Uterus (tissue), 2 donors: ENCODE data around the gene XXYLT1.

ENCODE experiments used
- POLR2A ChIP-seq, 2 donors: fragments of 450-650 bp; IDR thresholded peaks; one replicate each; pipeline ENCODE4 v1.6.1; 2016; ENCODE audit warnings: antibody characterized with exemption in 2 of 2, mild to moderate bottlenecking in 1 of 2, moderate library complexity in 1 of 2
- TF ChIP-seq, protein P1 (sequence below), 4 experiments: fragments of 200-600 bp in 2 of 4; fragments of 450-650 bp in 2 of 4; sonication (generic) in 2 of 4; IDR thresholded peaks; one replicate each; pipeline ENCODE4 v1.5.1; 2016 to 2019; ENCODE audit warnings: antibody characterized with exemption in 4 of 4, mild to moderate bottlenecking in 2 of 4, moderate library complexity in 1 of 4

DNA sequence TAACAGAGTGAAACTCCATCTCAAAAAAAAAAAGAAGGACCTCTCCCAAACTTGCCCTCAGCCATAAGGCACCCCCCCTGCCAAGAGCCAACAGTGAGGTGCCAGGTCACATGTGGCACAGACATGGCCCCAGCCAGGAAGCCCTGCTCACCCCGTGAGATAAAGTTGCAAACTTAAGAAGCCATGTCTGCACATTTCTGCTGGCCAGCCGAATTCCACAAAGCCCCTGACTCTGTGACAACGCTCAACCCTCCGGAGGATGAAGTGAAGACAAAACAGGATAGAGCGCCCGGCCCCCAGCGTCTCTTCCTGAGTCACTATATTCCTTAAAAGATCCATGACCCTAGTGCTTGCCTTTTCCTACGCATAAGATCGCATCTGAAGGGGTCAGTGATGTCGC lies 188.1 kb downstream of the XXYLT1 start:
- TF ChIP-seq, protein P1, sequence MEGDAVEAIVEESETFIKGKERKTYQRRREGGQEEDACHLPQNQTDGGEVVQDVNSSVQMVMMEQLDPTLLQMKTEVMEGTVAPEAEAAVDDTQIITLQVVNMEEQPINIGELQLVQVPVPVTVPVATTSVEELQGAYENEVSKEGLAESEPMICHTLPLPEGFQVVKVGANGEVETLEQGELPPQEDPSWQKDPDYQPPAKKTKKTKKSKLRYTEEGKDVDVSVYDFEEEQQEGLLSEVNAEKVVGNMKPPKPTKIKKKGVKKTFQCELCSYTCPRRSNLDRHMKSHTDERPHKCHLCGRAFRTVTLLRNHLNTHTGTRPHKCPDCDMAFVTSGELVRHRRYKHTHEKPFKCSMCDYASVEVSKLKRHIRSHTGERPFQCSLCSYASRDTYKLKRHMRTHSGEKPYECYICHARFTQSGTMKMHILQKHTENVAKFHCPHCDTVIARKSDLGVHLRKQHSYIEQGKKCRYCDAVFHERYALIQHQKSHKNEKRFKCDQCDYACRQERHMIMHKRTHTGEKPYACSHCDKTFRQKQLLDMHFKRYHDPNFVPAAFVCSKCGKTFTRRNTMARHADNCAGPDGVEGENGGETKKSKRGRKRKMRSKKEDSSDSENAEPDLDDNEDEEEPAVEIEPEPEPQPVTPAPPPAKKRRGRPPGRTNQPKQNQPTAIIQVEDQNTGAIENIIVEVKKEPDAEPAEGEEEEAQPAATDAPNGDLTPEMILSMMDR (IDR thresholded peaks at IDR 0.05) = no peak
- TF ChIP-seq POLR2A (IDR thresholded peaks at IDR 0.05) = no peak
